Measurements from ENCODE around the gene COQ5. TPM values are rescaled to one million over a fixed set of nuclear protein-coding genes. Genes with fewer than 3 reads are reported as not detected.
A peak's percentile ranks its signal among the peaks of the same experiment; 100 is the strongest.

COQ5 gene
- total RNA-seq, 1 donor from 2014 or later: 32.0 TPM

DNA sequence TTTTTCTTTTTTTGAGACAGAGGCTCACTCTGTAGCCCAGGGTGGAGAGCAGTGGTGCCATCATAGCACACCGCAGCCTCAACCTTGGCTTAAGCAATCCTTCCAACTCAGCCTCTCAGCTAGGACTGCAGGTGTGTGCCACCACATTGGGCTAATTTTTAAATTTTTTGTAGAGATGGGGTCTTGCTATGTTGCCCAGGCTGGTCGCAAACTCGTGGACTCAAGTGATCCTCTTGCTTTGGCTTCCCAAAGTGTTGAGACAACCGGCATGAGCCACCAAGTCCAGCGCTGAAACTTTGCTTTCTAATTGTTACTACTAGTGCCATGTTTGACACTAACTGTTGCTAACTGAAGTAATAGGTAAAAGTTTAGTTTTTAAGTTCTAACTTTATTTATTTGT lies 13.2 kb upstream of the COQ5 start:
- Mint-ChIP-seq H3K27ac (ENCODE audit: unreplicated experiment) (no peak overlapping the region), H3K9me3 (ENCODE audit: unreplicated experiment) (no peaks in the 10 kb centered on the region), H3K36me3 (ENCODE audit: unreplicated experiment) (no peaks in the 10 kb centered on the region), H3K27me3 (ENCODE audit: unreplicated experiment) (peaks cover 2% of the 10 kb centered on the region), H3K4me3 (ENCODE audit: unreplicated experiment) (no peak overlapping the region), H3K4me1 (ENCODE audit: low read depth, unreplicated experiment) (peaks cover 15% of the 10 kb centered on the region)
- TF ChIP-seq, protein P1, sequence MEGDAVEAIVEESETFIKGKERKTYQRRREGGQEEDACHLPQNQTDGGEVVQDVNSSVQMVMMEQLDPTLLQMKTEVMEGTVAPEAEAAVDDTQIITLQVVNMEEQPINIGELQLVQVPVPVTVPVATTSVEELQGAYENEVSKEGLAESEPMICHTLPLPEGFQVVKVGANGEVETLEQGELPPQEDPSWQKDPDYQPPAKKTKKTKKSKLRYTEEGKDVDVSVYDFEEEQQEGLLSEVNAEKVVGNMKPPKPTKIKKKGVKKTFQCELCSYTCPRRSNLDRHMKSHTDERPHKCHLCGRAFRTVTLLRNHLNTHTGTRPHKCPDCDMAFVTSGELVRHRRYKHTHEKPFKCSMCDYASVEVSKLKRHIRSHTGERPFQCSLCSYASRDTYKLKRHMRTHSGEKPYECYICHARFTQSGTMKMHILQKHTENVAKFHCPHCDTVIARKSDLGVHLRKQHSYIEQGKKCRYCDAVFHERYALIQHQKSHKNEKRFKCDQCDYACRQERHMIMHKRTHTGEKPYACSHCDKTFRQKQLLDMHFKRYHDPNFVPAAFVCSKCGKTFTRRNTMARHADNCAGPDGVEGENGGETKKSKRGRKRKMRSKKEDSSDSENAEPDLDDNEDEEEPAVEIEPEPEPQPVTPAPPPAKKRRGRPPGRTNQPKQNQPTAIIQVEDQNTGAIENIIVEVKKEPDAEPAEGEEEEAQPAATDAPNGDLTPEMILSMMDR (IDR thresholded peaks at IDR 0.05; ENCODE audit: partially characterized antibody, unreplicated experiment): no peak
- DNase-seq: no peak

DNA sequence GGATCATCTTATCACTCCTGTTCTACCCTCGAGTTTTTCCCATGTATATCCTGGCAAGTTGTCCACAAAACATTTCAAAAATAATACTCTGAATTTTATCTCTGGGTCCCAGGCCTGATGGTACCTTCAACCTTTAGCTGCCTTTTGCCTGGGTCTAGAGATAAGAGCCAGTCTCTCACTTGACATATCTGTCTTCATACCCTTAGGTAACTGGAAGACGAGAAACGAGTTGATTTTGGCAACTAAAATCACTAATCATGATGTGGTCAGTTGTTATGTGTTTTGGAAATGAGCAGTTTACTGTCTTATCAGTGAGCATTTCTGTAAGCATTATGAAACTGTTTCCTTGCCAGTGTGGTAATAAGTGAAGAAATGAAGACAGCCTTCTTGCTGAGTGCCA lies 11.5 kb upstream of the COQ5 start:
- Mint-ChIP-seq H3K36me3 (ENCODE audit: unreplicated experiment) (no peaks in the 10 kb centered on the region), H3K4me3 (ENCODE audit: unreplicated experiment) (no peak overlapping the region), H3K27ac (ENCODE audit: unreplicated experiment) (no peak overlapping the region)

DNA sequence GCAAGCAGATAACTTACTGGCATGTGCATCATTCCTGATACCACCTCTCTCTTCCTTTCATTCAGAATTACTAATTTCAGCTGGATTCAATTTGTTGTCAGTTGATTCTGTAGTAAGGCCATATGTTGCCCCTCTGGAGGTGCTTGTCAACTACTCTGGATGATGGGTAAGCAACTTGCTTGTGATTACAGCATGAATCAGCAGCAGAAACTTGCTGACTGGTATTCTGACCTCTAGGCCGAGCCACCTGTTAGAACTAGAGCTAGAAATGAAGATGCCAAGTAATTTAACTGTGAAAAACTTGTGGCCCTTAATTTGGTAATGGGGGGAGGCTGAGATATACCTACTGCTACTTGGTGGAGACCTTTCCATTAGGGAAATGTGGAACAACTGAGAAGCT lies 10.3 kb upstream of the COQ5 start:
- Mint-ChIP-seq H3K27ac (ENCODE audit: unreplicated experiment) (no peak overlapping the region), H3K4me1 (ENCODE audit: low read depth, unreplicated experiment) (peaks cover 25% of the 10 kb centered on the region), H3K9me3 (ENCODE audit: unreplicated experiment) (no peaks in the 10 kb centered on the region), H3K4me3 (ENCODE audit: unreplicated experiment) (no peak overlapping the region), H3K27me3 (ENCODE audit: unreplicated experiment) (peaks cover 5% of the 10 kb centered on the region), H3K36me3 (ENCODE audit: unreplicated experiment) (no peaks in the 10 kb centered on the region)
- TF ChIP-seq, protein P1 (IDR thresholded peaks at IDR 0.05; ENCODE audit: partially characterized antibody, unreplicated experiment): no peak
- no peak for DNase-seq

More for the DNA sequence above, 11.5 kb upstream of the COQ5 start:
- peaks cover 25% of the 10 kb centered on the region for H3K4me1 Mint-ChIP-seq (ENCODE audit: low read depth, unreplicated experiment)
- H3K9me3 Mint-ChIP-seq (ENCODE audit: unreplicated experiment): no peaks in the 10 kb centered on the region
- no peak for DNase-seq
- TF ChIP-seq, protein P1 (IDR thresholded peaks at IDR 0.05; ENCODE audit: partially characterized antibody, unreplicated experiment): no peak
- peaks cover 2% of the 10 kb centered on the region for H3K27me3 Mint-ChIP-seq (ENCODE audit: unreplicated experiment)

DNA sequence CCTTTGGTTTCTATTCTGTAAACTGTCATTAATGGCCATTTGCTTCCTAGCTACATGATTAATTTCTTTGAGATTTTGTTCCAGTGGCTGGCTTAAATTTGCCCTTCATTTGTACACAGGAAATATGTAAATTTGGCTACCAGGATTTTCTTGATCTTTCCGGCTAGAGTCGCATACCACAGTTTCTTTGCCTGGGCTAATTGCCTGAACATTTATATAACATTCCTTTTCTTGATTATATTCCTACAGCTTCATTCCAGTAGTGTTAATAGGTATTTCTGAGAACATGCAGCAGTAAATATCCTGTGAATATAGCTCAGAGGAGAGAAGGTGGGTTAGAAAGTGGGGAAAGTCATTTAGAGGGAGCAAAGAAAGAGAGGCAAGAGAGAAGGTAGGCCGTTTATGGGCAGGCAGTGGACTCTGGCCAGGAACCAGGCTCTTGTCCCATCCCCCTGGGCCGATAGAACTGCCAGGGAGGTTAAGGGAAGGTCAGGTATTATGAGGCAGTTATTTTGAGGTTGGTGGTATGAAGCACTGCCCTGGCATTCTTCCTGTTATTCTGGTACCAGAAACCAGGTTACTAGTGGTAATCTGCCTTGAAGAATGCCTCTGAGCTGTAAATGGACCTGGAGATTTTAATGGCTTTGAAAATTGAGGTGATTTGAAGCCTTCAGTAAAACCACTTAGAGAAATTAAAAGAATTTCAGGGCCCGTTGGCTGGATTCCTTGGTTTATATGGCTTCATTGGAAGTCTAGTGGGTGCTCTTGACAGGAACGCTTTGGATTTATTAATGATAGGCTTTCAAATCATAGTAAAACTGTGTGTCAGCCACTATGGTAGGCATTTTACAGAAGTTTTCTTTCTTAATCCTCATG lies 9.6 kb upstream of the COQ5 start:
- Mint-ChIP-seq H3K4me3 (ENCODE audit: unreplicated experiment) (peak overlapping the region; percentile 35), H3K9me3 (ENCODE audit: unreplicated experiment) (peaks cover 2% of the 10 kb centered on the region)
- no peak for DNase-seq

DNA sequence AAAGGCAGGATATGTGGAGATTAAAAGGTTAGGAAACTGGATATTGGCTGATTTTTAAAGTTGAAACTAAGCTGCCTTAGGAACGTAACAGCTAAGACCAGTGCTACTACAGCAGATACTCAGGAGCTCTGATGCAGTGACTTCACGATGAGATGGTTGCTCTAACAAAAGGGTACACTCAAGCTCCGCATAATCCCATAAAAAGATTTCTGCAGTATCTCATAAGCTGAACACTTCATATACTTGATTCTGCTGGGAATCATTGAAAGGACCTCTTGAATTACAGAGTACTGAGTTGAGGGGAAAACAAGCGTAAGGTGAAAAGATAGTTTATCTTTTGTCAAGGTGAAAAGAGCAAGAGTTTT lies 8.9 kb upstream of the COQ5 start:
- TF ChIP-seq, protein P1 (IDR thresholded peaks at IDR 0.05; ENCODE audit: partially characterized antibody, unreplicated experiment): no peak
- Mint-ChIP-seq H3K27ac (ENCODE audit: unreplicated experiment) (no peak overlapping the region), H3K9me3 (ENCODE audit: unreplicated experiment) (peaks cover 2% of the 10 kb centered on the region), H3K4me1 (ENCODE audit: low read depth, unreplicated experiment) (peaks cover 27% of the 10 kb centered on the region), H3K4me3 (ENCODE audit: unreplicated experiment) (peak overlapping the region; percentile 52), H3K27me3 (ENCODE audit: unreplicated experiment) (peaks cover 8% of the 10 kb centered on the region), H3K36me3 (ENCODE audit: unreplicated experiment) (no peaks in the 10 kb centered on the region)
- DNase-seq: no peak

More for the DNA sequence above, 9.6 kb upstream of the COQ5 start:
- H3K36me3 Mint-ChIP-seq (ENCODE audit: unreplicated experiment): no peaks in the 10 kb centered on the region
- H3K27me3 Mint-ChIP-seq (ENCODE audit: unreplicated experiment): peaks cover 8% of the 10 kb centered on the region
- H3K4me1 Mint-ChIP-seq (ENCODE audit: low read depth, unreplicated experiment): peaks cover 27% of the 10 kb centered on the region
- no peak overlapping the region for H3K27ac Mint-ChIP-seq (ENCODE audit: unreplicated experiment)
- TF ChIP-seq, protein P1 (IDR thresholded peaks at IDR 0.05; ENCODE audit: partially characterized antibody, unreplicated experiment): no peak

Data from glutamatergic neuron (in vitro differentiated cells).